ENCODE measurements around the gene CSNK1E.

DNA sequence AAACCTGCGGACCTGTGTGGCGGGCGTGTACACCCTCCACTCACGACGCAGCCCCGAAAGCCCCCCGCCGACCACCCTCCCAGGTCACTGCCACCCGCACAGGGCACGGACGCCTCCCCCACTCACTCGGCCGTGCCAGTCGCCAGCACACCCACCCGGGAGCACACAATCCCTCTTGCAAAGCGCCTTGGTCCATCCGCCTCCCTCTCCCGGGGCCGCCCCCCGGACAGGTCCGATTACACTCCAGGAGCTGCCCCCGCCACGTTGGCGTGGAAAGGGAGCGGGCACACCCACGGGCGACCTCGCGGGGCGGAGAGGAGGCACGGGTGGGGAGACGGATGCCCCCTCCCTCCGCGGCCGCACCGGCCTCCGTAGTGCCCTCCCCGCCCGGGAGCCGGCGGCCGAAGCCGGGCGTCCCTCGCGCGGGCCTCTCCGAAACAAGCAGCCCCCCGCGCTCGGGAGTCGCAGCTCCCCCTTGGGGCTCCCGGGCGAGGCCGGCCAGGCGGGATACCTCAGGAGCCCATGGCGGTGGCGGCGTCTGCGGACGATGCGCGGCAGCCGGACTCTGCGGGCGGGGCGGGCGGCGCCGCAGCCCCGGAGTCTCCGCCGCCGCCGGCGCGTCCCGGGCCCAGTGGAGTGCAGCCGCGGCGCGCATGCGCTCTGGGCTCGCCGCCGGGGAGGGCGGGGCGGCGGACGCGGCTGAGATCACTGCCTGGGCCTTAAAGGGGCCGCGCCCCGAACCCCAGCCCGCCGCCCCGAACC is 44.7 kb downstream of the CSNK1E start, which contains the start of gene TMEM184B:
- TF ChIP-seq, protein P1, sequence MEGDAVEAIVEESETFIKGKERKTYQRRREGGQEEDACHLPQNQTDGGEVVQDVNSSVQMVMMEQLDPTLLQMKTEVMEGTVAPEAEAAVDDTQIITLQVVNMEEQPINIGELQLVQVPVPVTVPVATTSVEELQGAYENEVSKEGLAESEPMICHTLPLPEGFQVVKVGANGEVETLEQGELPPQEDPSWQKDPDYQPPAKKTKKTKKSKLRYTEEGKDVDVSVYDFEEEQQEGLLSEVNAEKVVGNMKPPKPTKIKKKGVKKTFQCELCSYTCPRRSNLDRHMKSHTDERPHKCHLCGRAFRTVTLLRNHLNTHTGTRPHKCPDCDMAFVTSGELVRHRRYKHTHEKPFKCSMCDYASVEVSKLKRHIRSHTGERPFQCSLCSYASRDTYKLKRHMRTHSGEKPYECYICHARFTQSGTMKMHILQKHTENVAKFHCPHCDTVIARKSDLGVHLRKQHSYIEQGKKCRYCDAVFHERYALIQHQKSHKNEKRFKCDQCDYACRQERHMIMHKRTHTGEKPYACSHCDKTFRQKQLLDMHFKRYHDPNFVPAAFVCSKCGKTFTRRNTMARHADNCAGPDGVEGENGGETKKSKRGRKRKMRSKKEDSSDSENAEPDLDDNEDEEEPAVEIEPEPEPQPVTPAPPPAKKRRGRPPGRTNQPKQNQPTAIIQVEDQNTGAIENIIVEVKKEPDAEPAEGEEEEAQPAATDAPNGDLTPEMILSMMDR (IDR thresholded peaks at IDR 0.05 in 4 of 5, conservative IDR thresholded peaks at IDR 0.05 in 1 of 5), result no peak
- TF ChIP-seq POLR2A (IDR thresholded peaks at IDR 0.05), result peak; percentile 98 to 99

Data from gastrocnemius medialis (tissue), 4 donors.